PC-9 (cell line): Measurements from ENCODE around the gene BAIAP2. TPM values are rescaled to one million over a fixed set of nuclear protein-coding genes. Genes with fewer than 3 reads are reported as not detected.

Experiments used
- BruUV-seq: library from RNA; stranded (reverse); fragments of 400-500 nt; replicated peaks from 2 replicates; lab custom pipeline; 2021; lab: Mats Ljungman, UMichigan
- CTCF ChIA-PET: fragments of 300-600 bp; sonication (Branson Sonifier 250); formaldehyde crosslinking; loops from one replicate; lab custom pipeline; 2022; ENCODE audit warnings: antibody characterized with exemption; lab: Charles Lee
- POLR2A ChIA-PET: fragments of 300-600 bp; sonication (Branson Sonifier 250); formaldehyde crosslinking; loops from one replicate; lab custom pipeline; 2022; ENCODE audit warnings: antibody characterized with exemption; ENCODE audit not compliant: unreplicated experiment; lab: Charles Lee
- DNase-seq, 2 experiments: peaks; one replicate each; pipeline versions ENCODE4 v3.0.0 to v3.0.0-alpha.2; 2015 to 2022; ENCODE audit warnings: mixed read lengths in 1 of 2
- H2AFZ ChIP-seq: fragments of 200-600 bp; sonication (generic); 2 replicates; pipeline ENCODE4 v1.8.1; 2017; ENCODE audit warnings: antibody characterized with exemption
- H3F3A ChIP-seq: fragments of 200-600 bp; sonication (generic); 2 replicates; pipeline ENCODE4 v1.8.1; 2017; ENCODE audit warnings: antibody characterized with exemption, mild to moderate bottlenecking, low read depth; ENCODE audit not compliant: insufficient read depth
- H3K27ac ChIP-seq: fragments of 200-600 bp; sonication (generic); 2 replicates; pipeline ENCODE4 v1.6.1; 2016; ENCODE audit warnings: mixed run types
- H3K27me3 ChIP-seq: fragments of 200-600 bp; sonication (generic); 2 replicates; pipeline ENCODE4 v1.6.1; 2016; ENCODE audit warnings: low read depth, mixed run types; ENCODE audit not compliant: insufficient read depth
- H3K36me3 ChIP-seq: fragments of 200-600 bp; sonication (generic); 2 replicates; pipeline ENCODE4 v1.6.1; 2016; ENCODE audit warnings: low read depth, mixed run types
- H3K4me1 ChIP-seq: fragments of 200-600 bp; sonication (generic); replicated peaks from 2 replicates; pipeline ENCODE4 v1.6.1; 2016; ENCODE audit warnings: mixed run types; ENCODE audit not compliant: insufficient read depth
- H3K4me2 ChIP-seq: fragments of 200-600 bp; sonication (generic); 2 replicates; pipeline ENCODE4 v1.6.1; 2017; ENCODE audit warnings: mixed run types
- H3K4me3 ChIP-seq: fragments of 200-600 bp; sonication (generic); 2 replicates; pipeline ENCODE4 v1.6.1; 2016; ENCODE audit warnings: mixed run types
- H3K79me2 ChIP-seq: fragments of 200-600 bp; sonication (generic); 2 replicates; pipeline ENCODE4 v1.6.1; 2017; ENCODE audit warnings: low read depth, mixed run types
- H3K9me2 ChIP-seq: fragments of 200-600 bp; sonication (generic); 2 replicates; pipeline ENCODE4 v1.8.1; 2017; ENCODE audit warnings: mild to moderate bottlenecking; ENCODE audit not compliant: insufficient read depth
- H3K9me3 ChIP-seq: fragments of 200-600 bp; sonication (generic); 2 replicates; pipeline ENCODE4 v1.8.1; 2016; ENCODE audit warnings: low read depth; ENCODE audit not compliant: insufficient read depth
- H4K20me1 ChIP-seq: fragments of 200-600 bp; sonication (generic); 2 replicates; pipeline ENCODE4 v1.8.1; 2017; ENCODE audit not compliant: insufficient read depth
- CTCF ChIP-seq: fragments of 200-600 bp; sonication (generic); conservative IDR thresholded peaks from 2 replicates; pipeline ENCODE4 v1.6.1; 2017; ENCODE audit warnings: mixed run types, antibody characterized with exemption, mild to moderate bottlenecking, moderate library complexity
- EZH2 ChIP-seq: fragments of 200-600 bp; sonication (generic); IDR thresholded peaks from 2 replicates; pipeline ENCODE4 v1.8.0; 2017; ENCODE audit warnings: antibody characterized with exemption, low read depth
- intact Hi-C: fragments of 100-400 bp; cut with micrococcal nuclease; formaldehyde crosslinking; loops from one replicate; pipeline ENCODE4 v1.10.0; 2022; ENCODE audit not compliant: unreplicated experiment
- total RNA-seq: library from RNA; stranded (reverse); gene quantifications from 2 replicates; pipeline ENCODE4 v1.2.3, GENCODE V29; 2021

BAIAP2 gene
- total RNA-seq, 1 experiment from 2014 or later = 125 TPM

- CTCF ChIA-PET = interaction anchor here (1.2 kb wide), 1 partner anchor 29 kb away, joined by 4 read pairs; no protein-coding TSS in a partner anchor
- DNase-seq = peak; percentile 63 to 97
These were observed 37.1 kb downstream of the BAIAP2 start for GRCh38 chr17:81071761-81072741.

GRCh38 chr17:81073967-81074839, 39.3 kb downstream of the BAIAP2 start:
- intact Hi-C loops = no loop called here
- no peaks in the 10 kb centered on the region for H3K9me2 ChIP-seq
- H4K20me1 ChIP-seq = no peaks in the 10 kb centered on the region
- H3K36me3 ChIP-seq = no peaks in the 10 kb centered on the region
- no peaks in the 10 kb centered on the region for H3K27me3 ChIP-seq
- H3K9me3 ChIP-seq = no peaks in the 10 kb centered on the region
- CTCF ChIA-PET = no interaction called here
- no peak for TF ChIP-seq EZH2
- TF ChIP-seq CTCF = no peak
- H2AFZ ChIP-seq = no peak overlapping the region
- no peaks in the 10 kb centered on the region for H3K4me1 ChIP-seq
- no peak overlapping the region for H3K27ac ChIP-seq
- H3K4me3 ChIP-seq = no peak overlapping the region
- POLR2A ChIA-PET = no interaction called here
- no peaks in the 10 kb centered on the region for H3F3A ChIP-seq
- no TSS peak for BruUV-seq
- no peak for DNase-seq
- no peaks in the 10 kb centered on the region for H3K79me2 ChIP-seq
- H3K4me2 ChIP-seq = no peak overlapping the region

More at GRCh38 chr17:81071761-81072741, 37.1 kb downstream of the BAIAP2 start:
- no peaks in the 10 kb centered on the region for H3K4me1 ChIP-seq
- TF ChIP-seq EZH2 = no peak
- no peak for TF ChIP-seq CTCF
- H3K27ac ChIP-seq = 0 out of 2 replicates have a peak overlapping the region, but pooled peaks have one; percentile 19
- H3K9me3 ChIP-seq = no peaks in the 10 kb centered on the region
- H3K36me3 ChIP-seq = no peaks in the 10 kb centered on the region
- no peak overlapping the region for H2AFZ ChIP-seq
- H3K4me2 ChIP-seq = no peak overlapping the region
- no peaks in the 10 kb centered on the region for H3K9me2 ChIP-seq
- no peaks in the 10 kb centered on the region for H3K27me3 ChIP-seq
- no peaks in the 10 kb centered on the region for H3K79me2 ChIP-seq
- POLR2A ChIA-PET = interaction anchor here (0.5 to 1.1 kb wide), 6 partner anchors 22 to 59 kb away, joined by 3 to 5 read pairs (median 4); no protein-coding TSS in a partner anchor
- BruUV-seq = no TSS peak
- no peaks in the 10 kb centered on the region for H3F3A ChIP-seq
- intact Hi-C loops = loop anchor here (1.0 kb wide), 4 partner anchors 22 to 35 kb away; no protein-coding TSS in a partner anchor
- 0 out of 2 replicates have a peak, but pooled peaks cover 4% of the 10 kb centered on the region for H4K20me1 ChIP-seq
- no peak overlapping the region for H3K4me3 ChIP-seq

- Histone ChIP-seq H4K20me1 (no peaks in the 10 kb centered on the region), H3K4me3 (no peak overlapping the region), H2AFZ (no peak overlapping the region), H3K27me3 (no peaks in the 10 kb centered on the region), H3K4me1 (no peaks in the 10 kb centered on the region), H3F3A (no peaks in the 10 kb centered on the region), H3K4me2 (no peak overlapping the region), H3K36me3 (no peaks in the 10 kb centered on the region), H3K9me3 (no peaks in the 10 kb centered on the region), H3K27ac (no peak overlapping the region), H3K79me2 (no peaks in the 10 kb centered on the region), H3K9me2 (no peaks in the 10 kb centered on the region)
- TF ChIP-seq EZH2 = no peak
- TF ChIP-seq CTCF = no peak
- ChIA-PET CTCF (no interaction called here), POLR2A (no interaction called here)
- DNase-seq = no peak
- no TSS peak for BruUV-seq
- intact Hi-C loops = no loop called here
These were observed 39.9 kb downstream of the BAIAP2 start for GRCh38 chr17:81074875-81075274.
